Esophagus muscularis mucosa (tissue), 4 donors: ENCODE data around the gene ANKRD33B.

Experiments
- CTCF ChIP-seq, 3 experiments: fragments of 200-600 bp in 2 of 3; fragments of 450-650 bp in 1 of 3; sonication (generic) in 2 of 3; IDR thresholded peaks; one replicate each; pipeline ENCODE4 v1.5.1; 2017 to 2019; ENCODE audit warnings: antibody characterized with exemption in 3 of 3, mild to moderate bottlenecking in 2 of 3, moderate library complexity in 1 of 3
- EP300 ChIP-seq: sonication (generic); formaldehyde crosslinking; IDR thresholded peaks from one replicate; pipeline ENCODE4 v1.6.1; 2017; ENCODE audit warnings: antibody characterized with exemption
- POLR2AphosphoS5 ChIP-seq, 2 donors: sonication (generic); formaldehyde crosslinking; IDR thresholded peaks; one replicate each; pipeline ENCODE4 v1.6.1; 2017; ENCODE audit warnings: antibody characterized with exemption in 2 of 2

DNA sequence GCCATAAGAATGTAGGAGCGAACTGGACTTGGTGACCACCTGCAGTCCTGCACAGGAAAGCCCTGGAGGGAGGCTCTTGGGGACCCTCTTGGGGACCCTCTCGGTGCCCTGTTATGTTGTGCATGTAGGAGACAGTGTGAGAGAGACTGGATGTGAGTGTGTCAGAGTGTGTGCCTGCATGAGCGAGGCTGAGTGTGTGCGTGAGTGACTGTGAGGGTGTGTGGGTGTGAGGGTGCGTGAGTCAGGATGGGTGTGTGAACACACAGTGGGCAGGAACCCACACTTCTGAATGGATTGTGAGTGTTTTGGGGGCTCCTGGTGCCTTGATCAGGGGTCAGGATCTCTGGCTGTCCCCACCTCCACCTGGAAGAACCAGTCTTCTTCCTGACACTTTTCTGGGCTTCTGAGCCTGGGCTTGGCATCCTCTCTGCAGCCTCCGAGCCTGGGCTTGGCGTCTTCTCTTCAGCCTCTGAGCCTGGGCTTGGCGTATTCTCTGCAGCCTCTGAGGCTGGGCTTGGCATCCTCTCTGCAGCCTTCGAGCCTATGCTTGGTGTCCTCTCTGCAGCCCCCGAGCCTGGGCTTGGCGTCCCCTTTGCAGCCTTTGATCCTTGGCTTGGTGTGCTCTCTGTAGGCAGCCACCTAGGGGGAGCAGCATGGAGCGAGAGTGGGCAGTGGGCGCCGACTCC, 25.6 kb upstream of the ANKRD33B start:
- no peak for TF ChIP-seq CTCF (IDR thresholded peaks at IDR 0.05)
- no peak for TF ChIP-seq POLR2AphosphoS5 (IDR thresholded peaks at IDR 0.05)
- no peak for TF ChIP-seq EP300
